Measurements from ENCODE around the gene TSPO. TPM values are rescaled to one million over a fixed set of nuclear protein-coding genes. Genes with fewer than 3 reads are reported as not detected.

The TSPO gene
- total and polyA plus RNA-seq, 3 donors from 2014 or later = 42.8 to 92.5 (median 68.7) TPM

DNA sequence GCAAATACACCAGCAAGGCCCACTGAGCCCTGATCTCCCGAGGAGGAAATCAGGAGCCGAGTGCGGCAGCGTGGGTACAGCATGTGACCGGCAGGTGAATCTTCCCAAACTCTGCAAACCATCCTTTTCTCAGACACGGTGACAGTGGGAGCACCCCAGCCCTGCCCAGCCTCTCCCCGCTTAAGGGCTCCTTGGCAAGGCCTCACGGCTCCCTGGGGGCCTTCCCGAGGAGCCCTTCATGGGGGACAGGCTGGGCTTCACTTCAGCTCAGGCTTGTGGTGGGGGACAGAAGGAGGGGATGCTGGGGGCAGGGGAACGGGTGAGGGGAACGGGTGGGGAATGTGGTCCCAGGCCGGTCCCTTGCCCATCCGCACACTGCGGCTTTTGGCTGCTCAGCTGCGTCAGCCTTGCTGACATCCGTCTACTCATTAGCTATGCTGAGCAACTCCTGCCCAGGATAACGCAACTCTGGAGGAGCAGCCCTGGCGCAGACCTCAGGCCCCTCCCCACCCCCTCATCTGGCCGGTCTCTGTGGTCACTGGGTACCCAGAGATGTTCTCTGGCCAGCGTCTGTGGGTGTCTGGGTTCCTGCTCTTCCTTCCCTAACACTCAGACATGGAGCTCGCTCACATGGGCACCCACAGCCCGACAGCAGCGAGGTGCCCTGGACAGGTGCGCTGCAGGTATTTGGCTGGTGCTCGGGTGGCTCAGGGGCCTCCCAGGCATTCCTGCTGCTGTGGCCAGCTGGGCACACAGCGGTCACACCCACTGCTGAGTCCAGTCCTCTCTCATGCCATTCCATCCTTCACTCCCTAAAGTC, 57.6 kb downstream of the TSPO start:
- no peak for TF ChIP-seq POLR2A (IDR thresholded peaks at IDR 0.05)
- TF ChIP-seq, protein P1, sequence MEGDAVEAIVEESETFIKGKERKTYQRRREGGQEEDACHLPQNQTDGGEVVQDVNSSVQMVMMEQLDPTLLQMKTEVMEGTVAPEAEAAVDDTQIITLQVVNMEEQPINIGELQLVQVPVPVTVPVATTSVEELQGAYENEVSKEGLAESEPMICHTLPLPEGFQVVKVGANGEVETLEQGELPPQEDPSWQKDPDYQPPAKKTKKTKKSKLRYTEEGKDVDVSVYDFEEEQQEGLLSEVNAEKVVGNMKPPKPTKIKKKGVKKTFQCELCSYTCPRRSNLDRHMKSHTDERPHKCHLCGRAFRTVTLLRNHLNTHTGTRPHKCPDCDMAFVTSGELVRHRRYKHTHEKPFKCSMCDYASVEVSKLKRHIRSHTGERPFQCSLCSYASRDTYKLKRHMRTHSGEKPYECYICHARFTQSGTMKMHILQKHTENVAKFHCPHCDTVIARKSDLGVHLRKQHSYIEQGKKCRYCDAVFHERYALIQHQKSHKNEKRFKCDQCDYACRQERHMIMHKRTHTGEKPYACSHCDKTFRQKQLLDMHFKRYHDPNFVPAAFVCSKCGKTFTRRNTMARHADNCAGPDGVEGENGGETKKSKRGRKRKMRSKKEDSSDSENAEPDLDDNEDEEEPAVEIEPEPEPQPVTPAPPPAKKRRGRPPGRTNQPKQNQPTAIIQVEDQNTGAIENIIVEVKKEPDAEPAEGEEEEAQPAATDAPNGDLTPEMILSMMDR (IDR thresholded peaks at IDR 0.05) = no peak
- no peak for DNase-seq
- intact Hi-C loops (cut with DNase I; ENCODE audit: low total_unique reads) = no loop called here
- H3K27ac ChIP-seq = no peak overlapping the region
- H3K36me3 ChIP-seq (ENCODE audit: low read depth, missing control alignments) = no peaks in the 10 kb centered on the region
- H3K27me3 ChIP-seq = no peaks in the 10 kb centered on the region
- H3K4me3 ChIP-seq = no peak overlapping the region
- no peaks in the 10 kb centered on the region for H3K9me3 ChIP-seq
- peaks cover 7% of the 10 kb centered on the region for H3K4me1 ChIP-seq
- WGBS, 2 donors = 87 to 93% methylated on average over 14 to 26 of the region's 26 CpGs

DNA sequence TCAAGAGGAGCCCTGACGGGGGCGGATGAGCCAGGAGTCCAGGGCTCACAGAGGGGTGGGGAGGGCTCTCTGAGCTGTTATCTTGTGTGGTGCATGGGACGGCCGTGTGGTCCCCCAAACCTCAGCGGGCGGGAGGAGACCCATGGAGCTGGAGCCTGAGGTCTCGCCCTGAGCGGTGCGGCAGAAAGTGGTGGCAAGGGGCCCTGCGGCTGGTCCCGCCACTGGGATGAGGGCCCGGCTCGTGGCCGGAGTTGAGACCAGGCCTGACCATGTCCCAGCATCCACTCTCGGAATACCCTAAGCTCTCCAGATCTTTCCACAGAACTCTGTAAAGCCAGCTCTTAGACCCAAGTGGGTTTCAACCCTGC, 58.1 kb downstream of the TSPO start:
- H3K4me1 ChIP-seq = peaks cover 6% of the 10 kb centered on the region
- intact Hi-C loops (cut with DNase I; ENCODE audit: low total_unique reads) = no loop called here
- no peak for DNase-seq
- 93% methylated on average over 15 of the region's 15 CpGs; no CpG with 5 or more reads in 1 of the 2 donors for WGBS, 2 donors
- H3K4me3 ChIP-seq = no peak overlapping the region
- H3K36me3 ChIP-seq (ENCODE audit: low read depth, missing control alignments) = no peaks in the 10 kb centered on the region
- H3K9me3 ChIP-seq = no peaks in the 10 kb centered on the region
- TF ChIP-seq, protein P1 (IDR thresholded peaks at IDR 0.05) = no peak
- TF ChIP-seq POLR2A (IDR thresholded peaks at IDR 0.05) = no peak
- no peak overlapping the region for H3K27ac ChIP-seq
- H3K27me3 ChIP-seq = no peaks in the 10 kb centered on the region

DNA sequence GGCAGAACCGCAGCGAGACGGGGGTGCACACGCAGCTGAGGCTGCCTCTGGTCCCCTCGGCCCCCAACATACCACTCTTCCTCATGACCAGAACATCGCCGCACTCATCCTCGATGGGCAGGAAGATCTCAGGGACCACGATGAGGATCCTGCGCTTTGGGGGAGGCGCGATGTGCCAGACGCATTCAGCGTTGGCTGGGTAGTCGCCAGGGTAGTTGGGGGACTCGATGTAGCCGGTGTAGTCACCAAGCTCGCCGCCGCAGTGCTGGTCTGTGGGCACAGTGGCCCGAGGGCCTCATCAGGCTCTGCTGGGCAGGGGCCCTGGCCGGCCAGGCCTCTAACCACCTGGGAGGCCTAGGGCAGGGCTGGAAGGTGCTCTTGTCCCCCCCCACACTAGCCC, 58.6 kb downstream of the TSPO start:
- H3K4me3 ChIP-seq = no peak overlapping the region
- intact Hi-C loops (cut with DNase I; ENCODE audit: low total_unique reads) = no loop called here
- H3K9me3 ChIP-seq = no peaks in the 10 kb centered on the region
- peaks cover 6% of the 10 kb centered on the region for H3K4me1 ChIP-seq
- H3K36me3 ChIP-seq (ENCODE audit: low read depth, missing control alignments) = no peaks in the 10 kb centered on the region
- H3K27me3 ChIP-seq = no peaks in the 10 kb centered on the region
- DNase-seq = no peak
- H3K27ac ChIP-seq = no peak overlapping the region
- WGBS, 2 donors = 86 to 100% methylated on average over 1 to 22 of the region's 22 CpGs
- TF ChIP-seq, protein P1 (IDR thresholded peaks at IDR 0.05) = no peak
- TF ChIP-seq POLR2A (IDR thresholded peaks at IDR 0.05) = no peak

DNA sequence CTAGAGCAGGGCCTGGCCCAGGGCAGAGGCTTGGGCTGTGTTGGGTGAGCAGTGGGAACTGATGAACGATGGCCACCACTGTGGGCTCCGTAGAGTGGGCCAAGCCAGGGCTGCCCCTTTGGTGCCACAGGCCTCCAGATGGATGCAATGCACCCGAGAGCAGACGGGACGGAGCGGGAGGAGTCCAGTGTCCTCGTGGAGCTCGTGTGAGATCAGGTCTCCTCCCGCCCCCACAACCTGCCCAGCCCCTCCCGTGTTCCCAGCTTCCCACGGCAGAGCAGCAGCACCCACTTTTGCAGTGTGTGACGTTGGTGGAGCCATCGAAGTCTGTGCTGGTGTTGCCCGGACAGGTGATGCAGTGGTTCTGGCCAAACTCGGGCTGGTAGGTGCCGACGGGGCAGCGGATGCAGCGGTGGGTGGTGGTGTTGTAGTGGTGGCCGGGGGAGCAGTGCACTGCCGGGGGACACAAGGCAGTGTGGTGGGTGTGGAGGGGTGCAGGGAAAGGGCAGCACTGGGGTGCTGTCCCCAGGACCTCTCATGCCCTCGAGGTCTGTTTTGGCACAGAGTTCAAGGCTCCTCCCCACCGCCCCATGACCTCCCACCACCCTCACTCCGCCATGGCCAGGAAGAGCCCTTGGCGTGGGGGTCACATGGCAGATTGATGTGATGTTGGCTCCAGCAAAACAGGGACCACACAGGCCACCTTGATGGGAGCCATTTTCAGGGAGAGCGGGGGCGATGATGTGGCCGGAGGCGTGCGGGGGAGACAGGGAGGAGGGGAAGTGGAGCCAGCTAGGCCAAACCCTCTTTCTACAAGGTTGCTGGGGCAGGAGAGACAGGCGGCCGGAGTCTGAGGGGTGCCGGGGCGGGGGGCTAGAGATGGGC, 59.5 kb downstream of the TSPO start:
- Histone ChIP-seq H3K9me3 (no peaks in the 10 kb centered on the region), H3K27me3 (no peaks in the 10 kb centered on the region), H3K4me1 (peaks cover 6% of the 10 kb centered on the region), H3K36me3 (ENCODE audit: low read depth, missing control alignments) (no peaks in the 10 kb centered on the region), H3K4me3 (no peak overlapping the region), H3K27ac (no peak overlapping the region)
- intact Hi-C loops (cut with DNase I; ENCODE audit: low total_unique reads) = no loop called here
- WGBS, 2 donors = 90 to 92% methylated on average over 23 to 33 of the region's 34 CpGs
- TF ChIP-seq, protein P1 (IDR thresholded peaks at IDR 0.05) = no peak
- no peak for TF ChIP-seq POLR2A (IDR thresholded peaks at IDR 0.05)
- no peak for DNase-seq
